GM21717 (cell line): Measurements from ENCODE around the gene SLC66A2.

ENCODE experiments used
- ATAC-seq: cut with Tn5 transposase; IDR thresholded peaks from one replicate; pipeline ENCODE4 v1.9.1; 2021; ENCODE audit warnings: mild to moderate bottlenecking, moderate library complexity; ENCODE audit not compliant: unreplicated experiment

The SLC66A2 gene

DNA sequence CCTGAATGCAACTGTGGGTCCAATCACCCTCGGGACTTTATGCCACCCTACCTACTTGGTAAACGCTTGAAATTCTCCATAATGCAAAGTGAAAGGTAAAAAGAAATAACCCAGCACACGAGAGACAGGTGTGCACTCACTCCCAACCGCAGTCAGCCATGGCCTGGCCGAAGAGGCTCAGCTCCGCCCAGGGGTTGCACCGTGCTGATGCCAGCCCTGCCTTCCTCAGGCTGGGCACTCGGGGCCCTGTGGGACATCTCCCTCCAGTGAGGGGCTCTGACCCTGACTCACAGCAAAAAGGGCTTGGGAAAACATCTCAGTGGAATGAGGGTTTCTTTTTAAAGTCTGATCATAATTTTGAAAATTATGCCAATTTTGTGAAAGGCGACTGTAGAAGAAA is 13.3 kb downstream of the SLC66A2 start:
- ATAC-seq = no peak

DNA sequence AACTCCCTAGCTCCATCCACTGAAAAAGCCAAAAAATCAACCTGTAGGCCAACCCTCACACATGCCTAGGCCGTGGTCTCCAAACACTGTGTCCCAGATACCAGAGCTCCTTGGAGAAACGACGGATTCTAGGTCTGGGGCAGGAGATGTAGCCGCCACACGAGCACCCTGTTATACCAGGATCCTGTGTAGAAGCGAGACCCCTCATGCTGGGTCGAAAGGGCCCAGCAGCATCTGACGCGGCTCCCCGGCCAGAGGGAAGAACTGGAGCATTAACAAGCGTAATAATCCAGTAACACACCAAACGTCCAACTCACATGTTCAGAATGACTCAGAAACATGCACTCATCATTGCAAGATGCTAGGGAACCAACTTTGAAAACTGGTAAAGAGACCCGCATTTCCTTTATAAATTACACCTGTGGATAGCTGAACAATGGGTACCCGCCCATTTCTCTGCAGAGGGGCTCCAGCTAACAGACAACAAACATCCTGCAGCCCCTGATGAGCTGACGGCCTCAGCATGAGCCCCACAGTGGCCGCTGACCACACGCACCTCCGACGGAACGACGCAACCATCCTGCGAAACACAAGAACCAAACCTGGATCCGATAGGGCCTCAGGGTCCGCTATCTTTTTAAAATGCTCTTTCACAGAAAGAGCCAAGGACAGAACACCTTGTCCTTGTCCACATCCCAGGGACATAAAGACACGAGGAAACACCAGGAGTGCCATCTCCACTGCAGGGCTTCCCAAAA is 14.2 kb downstream of the SLC66A2 start:
- no peak for ATAC-seq

DNA sequence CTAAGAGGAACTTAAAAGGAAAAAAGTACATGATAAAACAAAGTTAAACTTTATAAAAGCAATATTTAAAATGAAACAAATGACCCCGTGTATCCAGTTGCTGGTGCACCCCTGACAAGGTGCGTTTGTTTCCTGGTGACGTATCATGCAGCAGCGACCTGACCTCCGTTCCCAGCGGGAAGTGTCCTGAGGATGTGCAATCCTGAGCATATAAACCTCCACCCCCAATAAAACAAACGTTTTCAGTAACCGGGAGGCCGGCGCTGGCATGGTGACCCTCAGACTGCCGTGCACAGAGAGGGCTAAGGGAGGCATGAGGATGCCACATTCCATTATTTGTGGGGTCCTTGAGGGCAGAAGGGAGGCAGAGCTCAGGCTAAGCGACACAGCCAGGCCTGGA is 14.8 kb downstream of the SLC66A2 start:
- no peak for ATAC-seq

DNA sequence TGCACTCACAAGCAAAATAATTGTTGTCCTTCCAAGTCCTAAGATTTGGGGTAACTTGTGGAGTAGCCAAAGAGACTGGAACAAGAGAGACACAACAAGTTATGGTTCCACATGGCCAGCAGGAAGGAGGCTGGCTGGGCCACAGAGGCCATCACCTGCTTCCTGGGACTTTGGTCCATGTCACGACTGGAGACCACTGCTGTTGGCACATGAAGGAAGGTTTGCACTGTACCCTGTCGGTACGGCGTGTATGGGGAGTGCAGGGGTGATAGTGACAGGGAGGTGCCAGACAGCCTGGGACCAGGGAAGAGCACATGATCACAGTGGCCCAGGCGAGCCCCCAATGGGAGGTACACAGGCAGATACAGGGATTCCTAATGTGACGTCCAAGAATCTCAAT is 15.5 kb downstream of the SLC66A2 start:
- ATAC-seq = no peak

DNA sequence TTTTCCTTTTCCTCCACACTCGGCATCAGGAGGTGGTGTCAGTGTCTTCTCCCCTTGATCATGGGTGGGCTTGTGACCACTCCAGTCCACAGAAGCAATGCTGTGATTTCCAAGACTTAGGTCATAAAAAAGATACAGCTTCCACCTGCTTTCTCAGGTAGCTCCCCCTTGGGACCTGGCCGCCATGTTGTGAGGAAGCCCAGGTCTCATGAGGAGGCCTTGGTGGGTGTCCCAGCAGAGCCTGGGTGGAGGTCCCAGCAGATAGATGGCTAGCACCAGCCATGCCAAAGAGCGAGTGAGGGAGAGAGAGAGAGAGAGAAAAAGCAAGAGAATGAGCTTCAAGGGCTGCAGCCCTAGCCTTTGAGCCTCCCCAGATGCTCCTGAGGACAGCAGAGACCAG is 16.0 kb downstream of the SLC66A2 start:
- ATAC-seq = no peak

DNA sequence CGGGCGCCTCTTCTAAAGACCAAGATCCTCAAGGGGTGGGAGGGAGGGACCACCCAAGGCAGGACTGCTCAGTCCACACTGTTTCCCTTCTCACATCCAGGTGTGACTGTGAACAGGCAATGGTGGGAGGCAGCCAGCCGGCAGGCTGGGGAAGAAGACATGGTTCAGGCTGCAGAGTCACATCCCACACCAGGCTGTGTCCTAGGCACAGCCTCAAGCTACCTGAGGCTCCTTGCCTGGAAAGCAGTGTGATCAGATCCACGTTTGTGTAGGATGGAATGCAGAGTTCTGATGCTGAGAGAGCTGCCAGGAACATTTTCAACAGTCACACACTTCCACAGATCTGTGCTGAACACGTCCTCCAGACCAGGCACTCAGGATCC is 16.4 kb downstream of the SLC66A2 start:
- no peak for ATAC-seq

DNA sequence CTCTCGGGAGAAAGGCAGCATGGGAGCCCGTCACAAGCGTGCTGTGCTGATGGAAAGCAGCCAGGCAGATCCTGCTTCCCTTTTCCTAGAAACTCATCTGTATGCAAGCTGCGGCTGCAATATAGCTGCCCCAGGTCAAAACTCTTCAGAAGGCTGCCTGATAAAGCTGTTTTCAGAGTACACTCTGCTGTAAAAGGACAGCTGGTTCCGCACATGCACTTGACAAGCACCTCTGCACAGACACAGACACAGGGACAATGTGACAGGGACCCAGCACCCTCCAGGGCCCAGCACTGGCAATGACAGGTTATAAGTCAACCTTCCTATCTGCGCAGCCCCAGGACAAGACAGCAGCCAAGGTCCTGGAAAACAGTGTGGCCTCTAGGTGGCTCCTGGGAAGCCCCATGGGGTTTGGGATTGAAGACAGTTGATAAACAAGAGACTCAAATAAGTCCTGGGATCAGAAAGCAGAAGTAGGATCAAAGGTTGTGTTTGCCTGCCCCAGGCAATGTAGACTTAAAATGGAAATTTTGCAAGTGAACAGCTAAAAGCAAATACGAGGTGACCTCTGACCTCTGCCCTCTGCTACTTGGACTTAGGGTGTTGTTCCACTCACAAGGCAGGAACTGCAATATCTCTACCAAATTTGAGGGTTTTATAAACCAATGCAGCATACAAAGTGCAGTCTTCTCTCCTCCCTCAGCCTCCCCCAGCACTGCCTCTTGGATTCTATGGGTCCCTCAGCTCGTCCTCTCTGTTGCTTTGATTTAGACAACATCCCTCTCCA is 16.9 kb downstream of the SLC66A2 start:
- no peak for ATAC-seq

DNA sequence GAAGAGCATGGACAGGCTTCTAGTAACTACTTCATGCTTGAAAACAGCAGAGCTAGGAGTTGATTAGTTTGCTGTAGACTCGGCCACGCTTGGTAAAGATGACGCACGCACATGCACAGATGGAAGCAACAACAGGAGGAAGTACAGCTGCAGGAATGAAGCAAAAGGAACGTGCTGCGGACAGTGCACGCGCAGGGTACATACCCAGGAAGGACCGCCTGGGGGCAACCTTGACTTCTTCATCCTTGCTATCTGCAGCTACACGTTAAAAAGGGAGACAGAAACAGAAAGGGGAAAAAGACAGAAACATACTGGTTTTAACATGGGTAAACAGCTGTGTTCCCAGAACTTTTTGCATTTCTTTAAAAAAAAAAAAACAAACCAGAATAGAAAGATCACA is 17.7 kb downstream of the SLC66A2 start:
- no peak for ATAC-seq

DNA sequence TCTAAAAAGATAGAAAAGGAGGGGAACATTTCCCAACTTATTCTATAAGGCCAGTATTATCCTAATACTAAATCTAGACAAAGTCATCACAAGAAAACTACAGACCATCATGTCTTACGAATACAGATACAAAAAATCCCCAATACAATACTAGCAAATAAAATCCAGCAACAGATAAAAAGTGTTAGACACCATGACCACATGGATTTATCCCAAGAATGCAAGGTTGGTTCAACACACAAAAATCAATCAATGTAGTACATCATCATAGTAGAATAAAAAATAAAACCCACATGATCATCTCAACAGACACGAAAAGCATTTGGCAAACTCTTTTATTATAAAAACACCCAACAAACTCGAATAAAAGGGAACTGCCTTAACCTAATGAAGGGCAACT is 18.5 kb downstream of the SLC66A2 start:
- ATAC-seq = no peak

DNA sequence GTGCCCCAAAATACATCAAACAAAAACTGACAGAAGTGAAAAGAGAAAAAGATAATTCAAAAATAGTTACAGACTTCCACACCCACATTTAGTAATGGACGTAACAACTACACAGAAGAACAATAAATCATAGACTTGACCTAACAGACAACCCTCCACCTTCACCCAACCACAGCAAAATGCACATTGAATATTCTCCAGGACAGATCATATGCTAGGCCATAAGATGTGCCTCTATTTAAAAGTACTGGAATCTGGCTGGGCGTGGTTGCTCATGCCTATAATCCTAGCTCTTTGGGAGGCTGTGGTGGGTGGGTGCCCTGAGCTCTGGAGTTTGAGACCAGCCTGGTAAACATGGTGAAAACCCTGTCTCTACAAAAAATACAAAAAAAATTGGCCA is 20.0 kb downstream of the SLC66A2 start:
- ATAC-seq = no peak

DNA sequence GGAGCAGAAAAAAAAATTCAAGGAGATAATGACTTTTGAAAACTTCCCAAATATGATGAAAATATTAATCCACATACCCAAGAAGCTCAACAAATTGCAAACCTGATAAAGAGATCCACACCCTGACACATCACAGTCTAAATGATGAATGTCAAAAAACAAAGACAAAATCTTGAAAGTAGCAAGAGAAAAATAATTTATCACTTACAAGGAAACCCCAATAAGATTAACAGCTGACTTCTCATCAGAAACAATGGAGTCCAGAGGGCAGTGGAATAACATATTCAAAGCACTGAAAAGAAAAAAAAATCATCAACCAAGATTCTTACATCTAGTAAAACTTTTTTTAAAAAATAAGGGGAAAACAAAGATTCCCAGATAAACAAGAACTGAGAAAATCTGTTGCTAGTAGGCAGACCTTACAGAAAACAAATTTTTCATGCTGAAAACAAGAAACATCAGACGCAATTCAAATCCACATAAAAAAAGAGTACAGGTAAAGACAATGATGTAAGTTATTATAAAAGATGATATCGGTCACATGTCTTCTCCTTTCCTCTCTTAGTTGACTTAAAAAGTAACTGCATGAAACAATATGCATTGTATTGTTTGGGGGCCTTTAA is 21.3 kb downstream of the SLC66A2 start:
- ATAC-seq = no peak

DNA sequence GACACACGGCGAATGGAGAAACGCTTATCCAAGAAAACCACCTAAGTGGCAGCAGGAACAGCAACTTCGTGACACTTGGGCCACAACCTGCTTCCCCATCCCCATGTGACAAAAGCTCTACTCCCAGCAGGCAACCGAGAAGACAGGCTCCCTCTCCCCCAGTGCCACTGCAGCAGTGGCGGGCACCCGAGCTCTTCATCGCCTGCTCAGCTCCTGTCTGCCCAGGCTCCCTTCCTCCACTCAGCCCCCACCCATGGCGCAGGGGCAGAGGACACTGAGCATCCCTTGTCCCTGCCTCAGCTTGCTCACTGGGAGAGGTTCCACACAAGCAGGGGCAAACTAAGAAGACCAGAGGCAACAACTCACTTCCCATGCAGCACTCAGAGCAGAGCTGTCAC is 22.9 kb downstream of the SLC66A2 start:
- no peak for ATAC-seq

DNA sequence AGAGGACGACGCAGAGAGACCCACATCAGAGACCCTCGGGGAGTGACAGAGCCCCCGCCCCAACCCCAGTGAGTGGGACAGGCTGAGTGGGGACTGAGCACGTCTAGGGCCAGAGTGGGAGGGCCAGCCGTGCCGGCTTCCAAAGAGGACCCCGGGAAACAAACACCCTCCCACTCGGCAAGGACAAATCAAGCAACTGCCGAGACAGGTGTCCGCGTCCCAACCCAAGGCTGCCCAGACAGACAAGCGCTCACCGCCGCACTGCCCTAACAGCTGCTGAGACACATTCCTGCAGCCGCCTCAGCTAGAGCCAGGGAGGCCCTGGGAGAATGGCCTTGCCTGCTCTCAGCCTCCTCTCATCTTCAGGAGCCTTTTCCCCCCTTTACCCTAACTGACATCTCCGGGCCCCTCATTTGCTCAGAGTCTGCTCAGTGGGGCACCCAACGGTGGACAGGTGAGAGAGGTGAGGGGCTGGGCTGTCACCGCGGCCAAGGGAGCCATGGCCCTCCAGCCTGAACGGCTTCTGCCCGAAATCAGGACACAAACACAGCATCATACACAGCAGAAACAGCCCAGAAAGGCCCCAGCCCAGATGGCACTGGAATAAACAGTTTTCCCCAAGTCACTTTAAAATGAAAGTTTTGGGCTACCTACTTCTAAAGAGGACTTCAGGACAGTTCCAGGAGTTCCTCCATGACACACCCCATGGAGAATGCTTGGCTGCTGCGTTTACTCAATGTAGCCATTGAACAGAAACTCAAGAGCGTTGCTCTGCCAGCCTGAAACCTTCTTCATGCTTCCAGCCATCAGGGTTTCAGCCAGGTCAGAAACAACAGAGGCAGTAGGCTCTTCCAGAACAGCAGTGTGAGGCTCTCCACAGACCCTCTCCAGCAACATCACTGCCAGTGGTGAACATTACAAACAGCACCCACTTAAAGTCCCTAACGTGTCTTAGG is 23.6 kb downstream of the SLC66A2 start:
- ATAC-seq = no peak

DNA sequence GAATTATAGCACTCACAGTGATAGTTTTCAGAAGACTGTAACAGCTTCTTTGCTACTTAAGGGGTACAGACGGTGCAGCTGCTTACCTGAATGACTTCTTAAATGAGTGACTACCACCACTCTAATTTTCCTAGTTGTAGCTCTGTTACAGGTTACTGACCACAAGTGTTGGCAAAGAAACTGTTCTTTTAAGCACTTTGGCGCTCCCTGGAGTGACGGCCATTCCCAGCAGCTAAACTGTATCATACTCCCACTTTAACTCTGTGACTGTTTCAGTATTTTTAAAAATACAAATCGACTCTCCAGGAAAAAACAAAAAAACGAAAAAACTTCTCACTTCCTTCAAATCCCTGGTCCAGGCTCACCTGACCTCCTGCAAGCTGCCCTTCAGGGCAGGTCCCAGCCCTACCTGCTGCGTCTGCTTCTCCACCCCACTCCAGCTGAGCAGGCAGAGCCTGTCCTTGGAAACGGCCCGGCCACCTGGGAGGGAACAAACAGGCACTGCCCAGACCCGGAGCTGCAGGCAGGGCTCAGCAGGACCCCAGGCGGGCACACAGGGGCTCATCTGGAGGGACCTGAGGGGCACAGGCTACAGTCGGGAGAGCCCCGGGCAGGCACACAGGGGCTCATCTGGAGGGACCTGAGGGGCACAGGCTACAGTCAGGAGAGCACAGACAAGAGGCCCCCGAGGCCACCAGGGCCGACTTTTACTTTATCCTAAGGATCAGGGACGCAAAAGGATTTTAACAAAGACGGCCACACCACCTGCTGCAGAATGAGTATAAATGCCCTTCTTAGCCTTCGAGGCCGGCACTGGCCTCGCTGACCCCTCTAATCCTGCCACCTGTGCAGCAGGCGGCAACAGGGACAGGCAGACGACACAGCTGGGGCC is 24.5 kb downstream of the SLC66A2 start:
- ATAC-seq = no peak

DNA sequence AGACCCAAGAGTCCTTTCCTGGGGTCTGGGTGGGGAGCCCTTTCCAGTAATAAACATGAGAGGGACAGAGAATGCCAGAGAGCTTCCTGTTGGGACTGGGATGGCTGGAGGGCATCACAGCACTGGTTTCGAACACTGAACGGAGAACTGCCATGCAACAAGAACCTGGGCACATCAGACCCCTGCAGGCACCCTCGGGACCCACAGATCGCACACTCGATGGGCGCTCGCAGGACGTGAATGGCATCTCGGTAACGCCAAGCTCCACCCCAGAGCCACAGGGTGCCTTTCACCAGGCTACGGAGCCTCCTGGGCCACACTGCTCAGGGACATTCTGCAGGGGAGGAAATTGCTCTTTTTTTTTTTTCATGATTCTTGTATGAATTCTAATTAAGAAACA is 25.1 kb downstream of the SLC66A2 start:
- ATAC-seq = no peak

DNA sequence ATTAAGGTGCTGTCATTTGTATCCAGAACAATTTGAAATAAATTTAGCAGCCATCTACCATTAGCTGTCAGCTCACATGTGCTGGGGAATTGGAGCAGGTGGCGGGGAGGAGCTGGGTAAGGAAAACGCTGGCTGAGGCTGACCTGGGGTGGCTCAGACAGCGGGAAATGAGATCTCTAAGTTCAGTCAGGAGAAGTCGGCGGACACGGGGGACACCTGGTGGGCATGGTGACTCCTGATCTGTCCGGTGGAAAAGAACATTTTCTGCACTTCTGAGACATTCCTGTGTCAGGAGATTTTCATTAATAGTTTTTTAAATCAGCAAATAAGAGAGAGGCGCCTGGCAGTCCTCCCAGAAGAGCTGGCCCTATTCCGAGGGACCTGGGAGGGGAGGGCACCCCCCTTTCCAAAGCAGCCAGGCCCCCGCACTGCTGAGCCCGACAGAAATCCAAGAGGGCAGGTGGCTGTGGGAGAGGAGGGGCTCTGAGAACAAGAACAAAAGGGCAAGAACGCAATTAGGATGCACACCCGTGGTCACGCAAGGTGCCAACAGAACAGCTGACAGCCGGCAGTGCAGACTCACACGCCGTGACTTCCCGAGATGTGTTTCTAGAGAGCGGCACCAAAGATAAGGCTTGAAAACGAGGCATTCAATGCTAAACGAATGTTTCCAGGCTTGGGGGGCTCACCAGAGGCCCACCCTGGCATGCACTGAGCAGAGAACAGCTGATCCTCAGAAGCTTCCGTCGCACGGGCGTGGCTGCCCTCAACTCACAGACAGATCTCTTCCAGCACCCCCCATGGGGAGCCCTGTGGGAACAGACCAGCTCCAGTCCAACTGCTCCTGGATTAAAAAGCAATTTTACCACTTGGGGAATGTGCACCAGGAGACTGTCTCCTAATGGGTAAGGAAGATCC is 26.4 kb downstream of the SLC66A2 start:
- ATAC-seq = no peak

DNA sequence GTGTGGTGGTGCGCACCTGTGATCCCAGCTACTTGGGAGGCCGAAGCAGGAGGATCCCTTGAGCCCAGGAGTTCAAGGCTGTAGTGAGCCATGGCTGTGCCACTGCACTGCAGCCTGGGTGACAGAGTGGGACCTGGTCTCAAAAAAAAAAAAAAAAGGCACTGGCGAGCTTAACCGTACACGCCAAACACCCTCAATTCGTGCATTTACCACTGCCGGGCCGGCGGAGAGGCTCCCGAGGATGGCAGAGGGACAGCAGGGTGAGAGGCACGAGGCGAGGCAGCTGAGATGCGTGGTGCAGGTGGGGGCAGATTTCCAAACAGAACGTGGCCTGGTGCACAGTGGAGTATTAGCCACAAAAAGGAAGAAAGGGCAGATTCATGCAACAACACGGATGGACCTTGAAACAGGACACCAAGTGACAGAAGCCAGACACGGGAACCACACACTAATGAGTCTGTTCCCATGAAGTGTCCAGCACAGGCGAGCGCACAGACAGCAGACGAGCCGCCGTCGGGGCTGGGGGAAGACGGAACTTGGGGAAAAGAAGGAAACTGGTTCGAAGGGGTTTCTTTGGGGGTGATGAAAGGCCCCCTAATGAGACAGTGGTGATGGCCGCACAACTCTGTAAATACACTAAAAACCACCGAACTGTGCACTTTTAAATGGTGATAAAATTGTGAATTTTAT is 27.4 kb downstream of the SLC66A2 start:
- no peak for ATAC-seq

DNA sequence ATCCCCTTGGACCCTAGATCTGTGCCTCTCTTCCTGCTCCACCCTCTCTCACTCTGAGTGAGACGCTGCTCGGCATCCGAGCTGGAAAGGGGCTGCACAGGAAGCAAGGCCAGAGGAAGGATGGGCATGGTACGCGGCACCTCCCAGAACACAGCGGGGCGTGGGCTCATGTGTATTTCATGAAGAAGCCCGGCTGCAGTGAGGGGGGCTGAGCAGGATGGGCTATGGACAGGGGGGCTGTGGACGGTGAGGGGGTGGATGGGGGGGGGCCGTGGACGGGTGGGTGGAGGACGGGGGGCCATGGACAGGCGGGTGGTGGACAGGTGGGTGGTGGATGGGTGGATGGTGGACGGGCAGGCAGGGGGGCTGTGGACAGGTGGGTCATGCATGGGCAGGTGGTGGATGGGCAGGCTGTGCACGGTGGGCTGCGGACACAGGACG is 28.5 kb downstream of the SLC66A2 start:
- no peak for ATAC-seq
